HepG2 (cell line): ENCODE measurements around the gene KIAA1217.

Experiments
- BORCS8-MEF2B ChIP-seq: sonication (generic); formaldehyde crosslinking; IDR thresholded peaks from 2 replicates; pipeline ENCODE4 v1.8.0; 2022; ENCODE audit warnings: mild to moderate bottlenecking, missing genetic modification reagents
- KLF16 ChIP-seq, 2 experiments: sonication (generic) in 1 of 2; formaldehyde crosslinking in 1 of 2; IDR thresholded peaks; 2 replicates each; pipeline versions ENCODE4 v1.6.1 to v1.8.0; 2016 to 2023; ENCODE audit warnings: missing genetic modification reagents in 2 of 2, missing compliant biosample characterization in 1 of 2
- NFIC ChIP-seq: IDR thresholded peaks from 2 replicates; pipeline ENCODE4 v1.6.1; 2012; ENCODE audit warnings: mild to moderate bottlenecking, low read length, inconsistent platforms
- PITX1 ChIP-seq: sonication (generic); formaldehyde crosslinking; IDR thresholded peaks from 2 replicates; pipeline ENCODE4 v1.5.1; 2020; ENCODE audit warnings: mild to moderate bottlenecking, missing genetic modification reagents
- POLR2A ChIP-seq, 2 experiments: IDR thresholded peaks; 2 replicates each; pipeline ENCODE4 v1.6.1; 2011; ENCODE audit warnings: low read depth in 2 of 2, low read length in 2 of 2, mild to moderate bottlenecking in 1 of 2, moderate library complexity in 1 of 2; ENCODE audit not compliant: insufficient read depth in 1 of 2
- ZBTB3 ChIP-seq: sonication (generic); formaldehyde crosslinking; IDR thresholded peaks from 2 replicates; pipeline ENCODE4 v1.4.0; 2020; ENCODE audit warnings: low read depth, mild to moderate bottlenecking, moderate library complexity, missing genetic modification reagents, borderline replicate concordance
- TF ChIP-seq, protein P1 (sequence below), 2 experiments: IDR thresholded peaks; 2 replicates each; pipeline ENCODE4 v1.6.1; 2011 to 2012; ENCODE audit warnings: low read length in 2 of 2, borderline replicate concordance in 1 of 2, low read depth in 1 of 2, mild to moderate bottlenecking in 1 of 2, moderate library complexity in 1 of 2
- TF ChIP-seq, protein P2 (sequence below): sonication (generic); formaldehyde crosslinking; IDR thresholded peaks from 2 replicates; pipeline ENCODE4 v1.5.0; 2020; ENCODE audit warnings: mild to moderate bottlenecking, missing genetic modification reagents, moderate library complexity

DNA sequence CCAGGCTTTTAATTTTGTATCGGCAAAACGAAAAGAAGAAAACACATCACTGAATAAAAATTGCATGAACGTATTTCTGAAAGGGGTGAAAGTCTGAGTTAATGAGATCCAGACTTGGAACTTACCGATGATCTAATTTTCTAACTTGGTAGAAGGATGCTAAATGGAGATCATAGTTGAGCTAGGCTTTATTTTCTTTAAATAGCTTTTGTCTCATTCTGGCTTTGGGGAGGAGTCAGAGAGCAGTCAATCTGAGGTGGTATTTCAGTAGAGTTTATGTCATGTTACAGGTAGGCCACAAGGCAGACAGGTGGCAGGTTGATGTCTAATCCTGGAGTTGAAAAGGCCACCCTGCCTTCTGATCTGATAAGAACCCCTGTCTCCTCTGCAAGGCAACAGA lies 161.9 kb downstream of the KIAA1217 start:
- TF ChIP-seq, protein P1, sequence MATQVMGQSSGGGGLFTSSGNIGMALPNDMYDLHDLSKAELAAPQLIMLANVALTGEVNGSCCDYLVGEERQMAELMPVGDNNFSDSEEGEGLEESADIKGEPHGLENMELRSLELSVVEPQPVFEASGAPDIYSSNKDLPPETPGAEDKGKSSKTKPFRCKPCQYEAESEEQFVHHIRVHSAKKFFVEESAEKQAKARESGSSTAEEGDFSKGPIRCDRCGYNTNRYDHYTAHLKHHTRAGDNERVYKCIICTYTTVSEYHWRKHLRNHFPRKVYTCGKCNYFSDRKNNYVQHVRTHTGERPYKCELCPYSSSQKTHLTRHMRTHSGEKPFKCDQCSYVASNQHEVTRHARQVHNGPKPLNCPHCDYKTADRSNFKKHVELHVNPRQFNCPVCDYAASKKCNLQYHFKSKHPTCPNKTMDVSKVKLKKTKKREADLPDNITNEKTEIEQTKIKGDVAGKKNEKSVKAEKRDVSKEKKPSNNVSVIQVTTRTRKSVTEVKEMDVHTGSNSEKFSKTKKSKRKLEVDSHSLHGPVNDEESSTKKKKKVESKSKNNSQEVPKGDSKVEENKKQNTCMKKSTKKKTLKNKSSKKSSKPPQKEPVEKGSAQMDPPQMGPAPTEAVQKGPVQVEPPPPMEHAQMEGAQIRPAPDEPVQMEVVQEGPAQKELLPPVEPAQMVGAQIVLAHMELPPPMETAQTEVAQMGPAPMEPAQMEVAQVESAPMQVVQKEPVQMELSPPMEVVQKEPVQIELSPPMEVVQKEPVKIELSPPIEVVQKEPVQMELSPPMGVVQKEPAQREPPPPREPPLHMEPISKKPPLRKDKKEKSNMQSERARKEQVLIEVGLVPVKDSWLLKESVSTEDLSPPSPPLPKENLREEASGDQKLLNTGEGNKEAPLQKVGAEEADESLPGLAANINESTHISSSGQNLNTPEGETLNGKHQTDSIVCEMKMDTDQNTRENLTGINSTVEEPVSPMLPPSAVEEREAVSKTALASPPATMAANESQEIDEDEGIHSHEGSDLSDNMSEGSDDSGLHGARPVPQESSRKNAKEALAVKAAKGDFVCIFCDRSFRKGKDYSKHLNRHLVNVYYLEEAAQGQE (IDR thresholded peaks at IDR 0.05; ENCODE audit: borderline replicate concordance in 1 of 2, low read depth in 1 of 2, low read length in 2 of 2), result no peak
- TF ChIP-seq POLR2A (IDR thresholded peaks at IDR 0.05; ENCODE audit: insufficient read depth in 1 of 2, low read depth in 2 of 2, low read length in 2 of 2) (no peak), PITX1 (CRISPR knock-in tag) (no peak), KLF16 (CRISPR knock-in tag; IDR thresholded peaks at IDR 0.05) (no peak), ZBTB3 (CRISPR knock-in tag) (no peak), NFIC (no peak), BORCS8-MEF2B (CRISPR knock-in tag) (no peak)
- TF ChIP-seq, protein P2, sequence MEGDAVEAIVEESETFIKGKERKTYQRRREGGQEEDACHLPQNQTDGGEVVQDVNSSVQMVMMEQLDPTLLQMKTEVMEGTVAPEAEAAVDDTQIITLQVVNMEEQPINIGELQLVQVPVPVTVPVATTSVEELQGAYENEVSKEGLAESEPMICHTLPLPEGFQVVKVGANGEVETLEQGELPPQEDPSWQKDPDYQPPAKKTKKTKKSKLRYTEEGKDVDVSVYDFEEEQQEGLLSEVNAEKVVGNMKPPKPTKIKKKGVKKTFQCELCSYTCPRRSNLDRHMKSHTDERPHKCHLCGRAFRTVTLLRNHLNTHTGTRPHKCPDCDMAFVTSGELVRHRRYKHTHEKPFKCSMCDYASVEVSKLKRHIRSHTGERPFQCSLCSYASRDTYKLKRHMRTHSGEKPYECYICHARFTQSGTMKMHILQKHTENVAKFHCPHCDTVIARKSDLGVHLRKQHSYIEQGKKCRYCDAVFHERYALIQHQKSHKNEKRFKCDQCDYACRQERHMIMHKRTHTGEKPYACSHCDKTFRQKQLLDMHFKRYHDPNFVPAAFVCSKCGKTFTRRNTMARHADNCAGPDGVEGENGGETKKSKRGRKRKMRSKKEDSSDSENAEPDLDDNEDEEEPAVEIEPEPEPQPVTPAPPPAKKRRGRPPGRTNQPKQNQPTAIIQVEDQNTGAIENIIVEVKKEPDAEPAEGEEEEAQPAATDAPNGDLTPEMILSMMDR, result no peak
